Raji (cell line): Measurements from ENCODE around the gene OR52D1.

Experiments
- POLR2A ChIP-seq: IDR thresholded peaks from 2 replicates; pipeline ENCODE4 v1.6.1; 2011; ENCODE audit warnings: low read depth, low read length, control low read depth; ENCODE audit not compliant: insufficient read depth

Gene OR52D1

GRCh38 chr11:5488385-5488784, at the start of gene OR52D1:
TSS of gene OR52D1 (plus strand) at chr11:5488685. CDS start at chr11:5488707, 22 bp downstream.
- TF ChIP-seq POLR2A: no peak

GRCh38 chr11:5441414-5441813, 47.1 kb upstream of the OR52D1 start, which contains the start of gene OR51I1:
TSS of gene OR51I1 (minus strand) at chr11:5441514. CDS start at chr11:5441514, 0 bp downstream.
- TF ChIP-seq POLR2A: no peak

GRCh38 chr11:5443835-5444393, 44.6 kb upstream of the OR52D1 start:
- TF ChIP-seq POLR2A: no peak

GRCh38 chr11:5449023-5449422, 39.5 kb upstream of the OR52D1 start, which contains the start of gene OR51I2:
TSS of gene OR51I2 (plus strand) at chr11:5449323. CDS start at chr11:5453489, 4,166 bp downstream.
- TF ChIP-seq POLR2A: no peak

GRCh38 chr11:5449432-5449831, 39.1 kb upstream of the OR52D1 start:
- TF ChIP-seq POLR2A: no peak

- TF ChIP-seq POLR2A: no peak
These were observed 27.4 kb upstream of the OR52D1 start for GRCh38 chr11:5460983-5461621.

GRCh38 chr11:5467527-5467926, 21.0 kb upstream of the OR52D1 start:
- no peak for TF ChIP-seq POLR2A

- TF ChIP-seq POLR2A: no peak
These were observed 14.6 kb upstream of the OR52D1 start for GRCh38 chr11:5473921-5474320.

- TF ChIP-seq POLR2A: no peak
These were observed 12.2 kb upstream of the OR52D1 start for GRCh38 chr11:5476186-5476819.

GRCh38 chr11:5486003-5486402, 2.5 kb upstream of the OR52D1 start:
- TF ChIP-seq POLR2A: no peak

GRCh38 chr11:5486421-5486820, 2.1 kb upstream of the OR52D1 start:
- TF ChIP-seq POLR2A: no peak

- no peak for TF ChIP-seq POLR2A
These were observed 414 bp downstream of the OR52D1 start for GRCh38 chr11:5488798-5489399.

GRCh38 chr11:5489576-5490357, 1.3 kb downstream of the OR52D1 start:
- no peak for TF ChIP-seq POLR2A

GRCh38 chr11:5499671-5500070, 11.2 kb downstream of the OR52D1 start:
- no peak for TF ChIP-seq POLR2A

- TF ChIP-seq POLR2A: no peak
These were observed 11.9 kb downstream of the OR52D1 start for GRCh38 chr11:5500393-5500801.
